SK-N-SH (cell line): ENCODE results near the gene MYO9B.

ENCODE experiments used
- ELF1 ChIP-seq: IDR thresholded peaks from 2 replicates; pipeline ENCODE4 v1.4.0; 2012
- EP300 ChIP-seq, 2 experiments: IDR thresholded peaks; 2 replicates each; pipeline versions ENCODE4 v1.4.0 to v1.6.1; 2012; ENCODE audit warnings: borderline replicate concordance in 1 of 2, low read depth in 1 of 2, low read length in 1 of 2
- EZH2phosphoT487 ChIP-seq: fragments of 200-600 bp; sonication (generic); IDR thresholded peaks from 2 replicates; pipeline ENCODE4 v1.6.1; 2017; ENCODE audit warnings: low read depth, mixed run types, mild to moderate bottlenecking, antibody characterized with exemption, moderate library complexity, borderline replicate concordance
- FOXM1 ChIP-seq: IDR thresholded peaks from 2 replicates; pipeline ENCODE4 v1.4.0; 2012; ENCODE audit warnings: low read depth, mild to moderate bottlenecking
- MAX ChIP-seq: IDR thresholded peaks from 2 replicates; pipeline ENCODE4 v1.4.0; 2012; ENCODE audit warnings: low read depth
- TAF1 ChIP-seq: IDR thresholded peaks from 2 replicates; pipeline ENCODE4 v1.6.1; 2012; ENCODE audit warnings: low read depth, mild to moderate bottlenecking, low read length, moderate library complexity, borderline replicate concordance
- USF2 ChIP-seq: fragments of 150-350 bp; IDR thresholded peaks from 2 replicates; pipeline ENCODE4 v1.6.1; 2017; ENCODE audit warnings: antibody characterized with exemption, low read length, low read depth, borderline replicate concordance
- TF ChIP-seq, protein P1 (sequence below): fragments of 200-600 bp; sonication (generic); IDR thresholded peaks from 2 replicates; pipeline ENCODE4 v1.6.1; 2017; ENCODE audit warnings: antibody characterized with exemption, mild to moderate bottlenecking, moderate library complexity
- TF ChIP-seq, protein P2 (sequence below): IDR thresholded peaks from 2 replicates; pipeline ENCODE4 v1.6.1; 2012; ENCODE audit warnings: mild to moderate bottlenecking, low read depth, low read length, moderate library complexity

- TF ChIP-seq, protein P1, sequence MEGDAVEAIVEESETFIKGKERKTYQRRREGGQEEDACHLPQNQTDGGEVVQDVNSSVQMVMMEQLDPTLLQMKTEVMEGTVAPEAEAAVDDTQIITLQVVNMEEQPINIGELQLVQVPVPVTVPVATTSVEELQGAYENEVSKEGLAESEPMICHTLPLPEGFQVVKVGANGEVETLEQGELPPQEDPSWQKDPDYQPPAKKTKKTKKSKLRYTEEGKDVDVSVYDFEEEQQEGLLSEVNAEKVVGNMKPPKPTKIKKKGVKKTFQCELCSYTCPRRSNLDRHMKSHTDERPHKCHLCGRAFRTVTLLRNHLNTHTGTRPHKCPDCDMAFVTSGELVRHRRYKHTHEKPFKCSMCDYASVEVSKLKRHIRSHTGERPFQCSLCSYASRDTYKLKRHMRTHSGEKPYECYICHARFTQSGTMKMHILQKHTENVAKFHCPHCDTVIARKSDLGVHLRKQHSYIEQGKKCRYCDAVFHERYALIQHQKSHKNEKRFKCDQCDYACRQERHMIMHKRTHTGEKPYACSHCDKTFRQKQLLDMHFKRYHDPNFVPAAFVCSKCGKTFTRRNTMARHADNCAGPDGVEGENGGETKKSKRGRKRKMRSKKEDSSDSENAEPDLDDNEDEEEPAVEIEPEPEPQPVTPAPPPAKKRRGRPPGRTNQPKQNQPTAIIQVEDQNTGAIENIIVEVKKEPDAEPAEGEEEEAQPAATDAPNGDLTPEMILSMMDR, result no peak
- no peak for TF ChIP-seq EZH2phosphoT487
- no peak for TF ChIP-seq USF2
- no peak for TF ChIP-seq ELF1
- TF ChIP-seq, protein P2, sequence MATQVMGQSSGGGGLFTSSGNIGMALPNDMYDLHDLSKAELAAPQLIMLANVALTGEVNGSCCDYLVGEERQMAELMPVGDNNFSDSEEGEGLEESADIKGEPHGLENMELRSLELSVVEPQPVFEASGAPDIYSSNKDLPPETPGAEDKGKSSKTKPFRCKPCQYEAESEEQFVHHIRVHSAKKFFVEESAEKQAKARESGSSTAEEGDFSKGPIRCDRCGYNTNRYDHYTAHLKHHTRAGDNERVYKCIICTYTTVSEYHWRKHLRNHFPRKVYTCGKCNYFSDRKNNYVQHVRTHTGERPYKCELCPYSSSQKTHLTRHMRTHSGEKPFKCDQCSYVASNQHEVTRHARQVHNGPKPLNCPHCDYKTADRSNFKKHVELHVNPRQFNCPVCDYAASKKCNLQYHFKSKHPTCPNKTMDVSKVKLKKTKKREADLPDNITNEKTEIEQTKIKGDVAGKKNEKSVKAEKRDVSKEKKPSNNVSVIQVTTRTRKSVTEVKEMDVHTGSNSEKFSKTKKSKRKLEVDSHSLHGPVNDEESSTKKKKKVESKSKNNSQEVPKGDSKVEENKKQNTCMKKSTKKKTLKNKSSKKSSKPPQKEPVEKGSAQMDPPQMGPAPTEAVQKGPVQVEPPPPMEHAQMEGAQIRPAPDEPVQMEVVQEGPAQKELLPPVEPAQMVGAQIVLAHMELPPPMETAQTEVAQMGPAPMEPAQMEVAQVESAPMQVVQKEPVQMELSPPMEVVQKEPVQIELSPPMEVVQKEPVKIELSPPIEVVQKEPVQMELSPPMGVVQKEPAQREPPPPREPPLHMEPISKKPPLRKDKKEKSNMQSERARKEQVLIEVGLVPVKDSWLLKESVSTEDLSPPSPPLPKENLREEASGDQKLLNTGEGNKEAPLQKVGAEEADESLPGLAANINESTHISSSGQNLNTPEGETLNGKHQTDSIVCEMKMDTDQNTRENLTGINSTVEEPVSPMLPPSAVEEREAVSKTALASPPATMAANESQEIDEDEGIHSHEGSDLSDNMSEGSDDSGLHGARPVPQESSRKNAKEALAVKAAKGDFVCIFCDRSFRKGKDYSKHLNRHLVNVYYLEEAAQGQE, result no peak
- no peak for TF ChIP-seq TAF1
- no peak for TF ChIP-seq FOXM1
- TF ChIP-seq EP300 (IDR thresholded peaks at IDR 0.05; ENCODE audit: borderline replicate concordance in 1 of 2, low read depth in 1 of 2, low read length in 1 of 2), result no peak
- no peak for TF ChIP-seq MAX
Observed at GRCh38 chr19:17225053-17225452, 149.5 kb downstream of the MYO9B start.
